Measurements from ENCODE around the gene EDA2R.

- TF ChIP-seq POLR2A (IDR thresholded peaks at IDR 0.05): no peak
- no peak for TF ChIP-seq CTCF (IDR thresholded peaks at IDR 0.05)
Observed at GRCh38 chrX:66632981-66633380, 5.9 kb downstream of the EDA2R start.
